ENCODE data around the gene DNAAF2.
"Not testable (repeated sequence)": the region's sequence is repeated elsewhere in the genome, so short reads cannot be mapped to it uniquely, and the experiment has no call there.

Gene DNAAF2

GRCh38 chr14:49584981-49585640, 49.9 kb downstream of the DNAAF2 start:
- in situ Hi-C loops (cut with MboI; ENCODE audit: low sequenced_read_pairs): not testable (repeated sequence)

DNA sequence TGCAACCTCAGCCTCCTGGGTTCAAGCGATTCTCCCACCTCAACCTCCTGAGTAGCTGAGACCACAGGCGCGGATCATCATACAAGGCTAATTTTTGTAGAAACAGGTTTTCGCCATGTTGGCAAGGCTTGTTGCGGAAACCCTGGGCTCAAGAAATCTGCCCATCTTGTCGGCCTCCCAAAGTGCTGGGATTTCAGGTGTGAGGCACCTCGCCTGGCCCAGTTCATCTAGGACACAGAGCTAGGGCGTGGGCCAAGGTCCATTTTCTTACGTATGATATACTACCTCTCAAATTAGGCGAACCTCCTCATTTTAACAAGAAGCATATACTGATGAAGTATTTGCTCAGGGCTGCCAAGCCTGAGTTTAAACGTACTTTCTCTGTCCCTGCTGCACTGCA, 51.0 kb downstream of the DNAAF2 start:
- in situ Hi-C loops (cut with MboI; ENCODE audit: low sequenced_read_pairs): no loop called here

- in situ Hi-C loops (cut with MboI; ENCODE audit: low sequenced_read_pairs): no loop called here
Observed at GRCh38 chr14:49583629-49584028, 51.4 kb downstream of the DNAAF2 start.

DNA sequence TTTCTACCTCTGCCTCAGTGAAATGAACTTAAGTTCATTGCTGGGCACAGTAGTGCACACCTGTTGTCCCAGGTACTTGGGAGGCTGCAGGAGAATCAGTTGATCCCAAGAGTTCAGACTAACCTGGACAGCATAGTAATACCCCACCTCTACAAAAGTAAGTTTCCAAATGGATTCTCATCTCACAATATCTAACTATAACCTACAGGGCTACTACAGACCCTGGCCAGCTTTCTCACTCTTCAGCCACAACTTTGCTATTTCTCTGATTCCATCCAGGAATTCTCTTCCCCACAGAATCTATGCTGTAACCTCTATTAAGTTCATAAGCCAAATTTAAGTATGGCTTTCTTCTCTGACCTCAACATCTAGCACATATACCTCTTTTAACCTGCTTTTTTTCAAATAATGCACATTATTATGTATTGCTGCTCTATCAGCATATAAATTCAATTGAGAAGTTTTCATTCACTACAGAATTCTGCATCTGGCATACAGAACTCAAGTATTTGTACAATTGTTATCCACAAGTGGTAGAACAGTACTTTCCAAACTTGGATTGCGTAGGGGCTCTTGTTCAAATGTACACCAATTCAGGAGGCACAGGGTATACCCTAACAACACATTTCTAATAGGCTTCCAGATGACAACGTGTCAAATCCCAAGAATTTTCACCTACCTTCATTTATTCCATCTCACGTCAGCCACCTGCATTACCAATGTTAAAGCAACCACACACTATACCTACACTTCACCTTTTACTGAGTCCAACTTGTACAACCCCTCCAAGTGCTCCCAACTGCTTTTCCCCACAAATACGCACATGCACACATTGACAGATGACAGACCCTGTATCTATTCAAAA, 52.7 kb downstream of the DNAAF2 start:
- in situ Hi-C loops (cut with MboI; ENCODE audit: low sequenced_read_pairs): no loop called here

DNA sequence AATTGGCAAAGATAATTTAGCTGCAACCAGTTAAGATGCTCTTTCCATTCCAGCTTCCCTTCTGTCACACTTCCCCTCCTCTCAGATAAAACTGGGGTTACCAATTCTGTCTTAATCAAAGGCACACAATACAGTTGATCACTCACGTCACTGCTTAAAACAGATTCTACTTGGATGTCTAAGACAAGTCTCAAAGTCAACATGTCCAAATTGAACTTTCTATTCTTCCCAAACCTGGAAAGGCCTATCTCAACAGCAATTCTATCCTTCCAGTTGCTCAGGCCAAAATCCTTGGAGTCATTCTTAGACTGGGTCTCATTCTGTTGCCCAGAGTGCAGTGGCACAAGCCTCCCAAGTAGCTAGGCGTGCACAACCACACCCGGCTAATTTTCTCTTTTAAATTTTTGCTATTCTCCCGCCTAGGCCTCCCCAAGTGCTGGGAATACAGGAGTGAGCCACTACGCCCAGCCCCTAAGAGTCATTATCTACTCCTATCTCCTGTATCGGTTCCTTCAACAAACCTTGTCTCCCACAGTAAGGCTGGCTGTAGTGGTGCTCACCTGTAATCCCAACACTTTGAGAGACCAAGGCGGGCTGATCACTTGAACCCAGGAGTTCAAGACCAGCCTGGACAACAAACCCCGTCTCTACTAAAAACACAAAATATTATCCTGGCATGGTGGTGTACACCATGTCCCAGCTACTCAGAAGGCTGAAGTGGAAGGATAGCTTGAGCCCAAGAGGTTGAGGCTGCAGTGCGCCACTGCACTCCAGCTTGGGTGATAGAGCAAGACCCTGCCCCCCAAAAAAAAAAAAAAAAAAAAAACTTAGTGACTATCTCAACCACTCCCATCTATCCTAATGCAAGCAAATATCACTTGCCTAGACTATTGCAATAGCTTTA, 53.6 kb downstream of the DNAAF2 start:
- in situ Hi-C loops (cut with MboI; ENCODE audit: low sequenced_read_pairs): no loop called here

DNA sequence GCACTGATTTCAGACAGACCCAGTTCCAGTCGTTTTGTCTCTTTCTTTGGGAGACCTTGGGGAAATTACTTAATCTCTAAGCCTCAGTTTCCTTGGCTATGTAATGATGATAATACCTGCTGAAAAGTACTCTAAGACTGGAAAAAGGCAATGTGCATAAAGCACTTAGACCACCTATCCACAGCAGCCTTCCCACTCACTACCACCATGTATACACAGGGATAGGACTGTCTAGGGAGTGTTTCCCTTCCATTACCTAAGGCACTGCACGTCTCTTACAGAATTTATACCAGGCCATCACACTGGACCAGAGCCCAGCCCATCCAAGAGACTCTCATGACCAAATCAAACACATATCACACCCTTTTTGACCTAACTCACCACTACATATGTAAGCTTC, 55.2 kb downstream of the DNAAF2 start:
- in situ Hi-C loops (cut with MboI; ENCODE audit: low sequenced_read_pairs): no loop called here

DNA sequence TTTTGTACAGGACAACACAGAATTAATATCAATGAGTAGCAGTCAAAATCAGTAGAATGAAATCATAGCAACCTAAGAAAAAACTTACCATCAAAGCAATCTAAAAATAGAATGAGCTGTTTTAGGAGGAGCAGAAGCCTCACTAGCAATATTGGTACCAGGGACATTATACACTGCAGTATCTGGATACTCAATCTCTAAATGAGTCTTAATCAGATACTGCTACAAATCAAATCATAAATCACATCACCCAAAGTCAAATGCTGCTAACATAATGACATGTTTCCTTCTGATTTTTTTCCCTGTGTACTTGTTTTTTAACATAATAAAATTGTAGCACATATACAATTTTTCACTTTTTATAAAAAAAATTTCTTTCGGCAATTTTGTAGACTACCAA, 56.9 kb downstream of the DNAAF2 start:
- in situ Hi-C loops (cut with MboI; ENCODE audit: low sequenced_read_pairs): no loop called here

All from HL-60/S4 treated with phorbol 12-myristate 13-acetate at 8.2 ng/mL for 4 days and 3 days (cell line).